HUDEP-2 (cell line): Measurements from ENCODE around the gene TADA1.
"Not testable (repeated sequence)": the region's sequence is repeated elsewhere in the genome, so short reads cannot be mapped to it uniquely, and the experiment has no call there.

Experiments
- DNase-seq, 76 experiments: peaks; one replicate each; lab custom pipeline; 2025; ENCODE audit not compliant: unreplicated experiment in 76 of 76; lab: John Stamatoyannopoulos, UW

The TADA1 gene

DNA sequence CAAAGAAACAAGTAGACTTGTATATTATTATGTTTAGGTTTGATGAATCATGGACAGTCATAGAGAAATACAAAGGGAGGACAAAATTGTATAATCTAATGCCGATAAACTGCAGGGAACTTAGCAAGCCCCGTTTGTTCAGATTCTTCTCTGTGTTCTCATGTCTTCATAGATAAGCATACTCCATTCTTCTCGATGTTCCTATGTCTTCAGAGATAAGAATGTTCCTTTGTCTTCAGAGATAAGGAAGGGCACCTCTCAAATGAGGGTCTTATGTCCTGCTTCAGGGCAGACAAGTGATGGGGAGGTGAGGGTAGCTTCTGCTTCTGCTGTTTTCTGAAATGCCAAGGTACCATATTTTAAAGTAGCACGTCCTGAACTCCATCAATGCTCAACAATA lies 19.7 kb upstream of the TADA1 start:
- DNase-seq: peak in 3 of 76 experiments; percentile 6 to 35 (median 7)

DNA sequence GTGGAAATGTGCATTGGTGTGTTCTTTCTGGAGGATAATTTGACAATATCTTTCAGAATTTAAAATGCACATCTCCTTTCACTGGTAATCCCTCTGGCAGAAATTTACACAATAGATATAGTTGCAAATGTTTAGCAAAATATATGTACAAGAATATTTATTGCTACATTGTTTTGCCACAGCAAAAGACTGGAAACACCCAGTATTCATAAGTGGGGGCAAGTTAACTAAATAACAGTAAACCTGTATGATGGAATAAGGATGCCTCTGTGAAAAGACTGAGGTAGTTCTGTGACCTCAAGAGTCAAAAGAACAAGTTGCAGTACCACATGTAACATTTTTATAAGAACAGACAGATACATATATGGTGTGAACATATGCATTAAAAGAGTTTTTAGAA lies 13.7 kb upstream of the TADA1 start:
- DNase-seq: no peak

DNA sequence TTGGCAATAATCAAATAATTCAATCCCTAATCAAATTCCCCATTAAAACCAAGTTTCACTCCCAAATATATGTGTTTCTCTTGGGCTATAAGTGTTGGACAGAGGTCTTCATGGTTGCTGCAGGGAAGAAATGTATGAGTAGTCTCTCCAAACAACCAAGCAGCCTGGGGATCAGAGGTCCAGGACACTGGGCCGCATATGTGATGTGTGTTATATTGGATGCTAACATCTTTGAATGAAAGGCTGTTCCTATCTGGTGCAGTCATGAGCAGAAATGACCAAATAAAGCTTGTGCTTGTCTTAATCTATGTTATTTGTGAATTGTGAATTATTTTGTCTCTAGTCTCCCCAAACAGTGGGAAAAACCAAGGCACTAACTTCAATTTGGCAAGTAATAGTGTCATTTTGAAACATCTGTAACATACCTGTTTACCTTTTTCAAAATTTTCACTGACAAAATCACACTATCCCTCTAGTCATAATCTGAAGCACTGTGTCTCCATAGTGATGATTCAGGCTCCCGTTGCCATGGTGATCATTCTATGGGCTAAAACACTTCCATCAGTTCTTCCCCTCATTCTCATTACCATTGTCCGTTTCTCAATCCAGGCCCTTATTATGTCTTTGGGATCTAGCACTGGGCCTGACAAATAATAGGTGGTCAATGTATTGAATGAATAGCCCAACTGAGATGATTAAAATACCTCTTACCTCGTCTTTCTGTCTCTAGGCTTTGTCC lies 12.5 kb upstream of the TADA1 start:
- no peak for DNase-seq

DNA sequence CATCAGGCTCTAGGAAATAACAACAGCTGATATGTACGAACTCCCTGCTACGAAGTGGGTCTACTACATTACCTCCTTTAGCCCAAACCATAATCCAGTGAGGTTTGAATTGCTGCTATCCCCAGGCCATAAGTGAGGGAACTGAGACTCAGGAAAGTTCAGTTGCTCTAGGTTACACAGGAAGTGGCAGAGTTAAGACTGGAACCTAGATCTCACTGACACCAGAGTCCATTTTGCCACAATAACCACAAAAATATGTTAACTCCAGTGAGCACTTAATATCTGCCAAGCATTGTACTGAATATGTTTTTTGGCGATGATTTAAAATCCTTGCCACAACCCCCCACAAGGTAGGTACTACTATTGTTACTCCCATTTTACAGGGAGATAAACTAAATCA lies 8.9 kb upstream of the TADA1 start:
- DNase-seq: no peak

DNA sequence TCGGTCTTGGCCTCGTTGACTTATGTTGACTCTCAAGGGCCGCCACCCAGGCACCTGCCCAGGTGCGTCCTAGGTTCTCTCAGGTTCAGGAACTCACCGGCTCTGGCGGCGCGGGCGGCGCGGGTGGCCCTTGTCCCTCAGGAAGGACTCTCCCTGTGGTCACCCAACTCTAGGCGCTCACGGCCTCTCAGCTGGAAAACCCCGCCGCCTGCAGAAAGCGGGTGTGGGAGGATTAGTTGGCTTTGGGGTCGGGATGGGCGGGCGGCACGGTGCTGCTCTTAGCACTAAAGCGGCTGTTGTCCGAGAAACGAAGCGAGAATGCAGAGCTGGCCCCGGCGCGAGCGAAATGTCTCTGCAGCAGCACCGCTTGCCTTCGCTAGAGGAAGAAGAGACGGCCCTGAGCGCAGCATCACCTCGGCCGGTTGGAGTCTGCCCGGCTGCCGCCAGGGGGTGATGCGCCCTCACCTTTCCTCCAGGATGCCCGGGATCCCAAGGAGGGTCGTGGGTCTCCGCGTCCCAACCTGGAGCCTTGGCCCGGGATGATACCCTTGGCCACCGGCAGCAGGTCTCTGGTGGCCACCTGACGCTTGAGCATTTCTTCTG lies 8.1 kb upstream of the TADA1 start:
- DNase-seq: peak in 5 of 76 experiments; percentile 1 to 15 (median 9)

DNA sequence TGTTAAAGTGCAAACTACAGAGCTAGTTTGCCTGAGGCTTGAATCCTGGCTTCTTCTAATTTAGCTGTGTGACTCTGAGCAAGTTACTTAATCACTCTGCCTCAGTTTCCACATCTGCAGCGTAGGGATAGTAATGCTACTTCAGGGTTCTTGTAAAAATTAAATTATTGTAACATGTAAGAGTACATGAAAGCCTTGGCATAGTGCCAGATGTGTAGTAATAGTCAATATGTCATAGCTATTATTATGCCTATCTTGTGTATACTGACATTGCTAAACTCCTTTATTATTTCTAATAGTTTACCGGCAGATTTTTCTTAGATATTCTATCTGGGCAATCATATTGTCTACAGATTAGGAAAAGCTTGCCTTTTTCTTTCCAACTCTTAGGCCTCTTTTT lies 6.8 kb upstream of the TADA1 start:
- DNase-seq: no peak

DNA sequence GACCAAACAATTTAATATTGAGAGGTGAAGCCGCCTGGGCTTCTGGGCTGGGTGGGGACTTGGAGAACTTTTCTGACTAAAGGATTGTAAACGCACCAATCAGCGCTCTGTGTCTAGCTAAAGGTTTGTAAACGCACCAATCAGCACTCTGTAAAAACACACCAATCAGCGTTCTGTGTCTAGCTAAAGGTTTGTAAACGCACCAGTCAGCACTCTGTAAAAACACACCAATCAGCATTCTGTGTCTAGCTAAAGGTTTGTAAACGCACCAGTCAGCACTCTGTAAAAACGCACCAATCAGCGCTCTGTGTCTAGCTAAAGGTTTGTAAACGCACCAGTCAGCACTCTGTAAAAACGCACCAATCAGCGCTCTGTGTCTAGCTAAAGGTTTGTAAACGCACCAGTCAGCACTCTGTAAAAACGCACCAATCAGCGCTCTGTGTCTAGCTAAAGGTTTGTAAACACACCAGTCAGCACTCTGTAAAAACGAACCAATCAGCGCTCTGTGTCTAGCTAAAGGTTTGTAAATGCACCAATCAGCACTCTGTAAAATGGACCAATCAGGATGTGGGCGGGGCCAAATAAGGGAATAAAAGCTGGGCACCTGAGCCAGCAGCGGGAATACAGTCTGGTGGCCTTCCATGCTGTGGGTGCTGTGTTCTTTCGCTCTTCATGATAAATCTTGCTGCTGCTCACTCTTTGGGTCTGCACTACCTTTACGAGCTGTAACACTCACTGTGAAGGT lies 2.3 kb upstream of the TADA1 start:
- not testable (repeated sequence) for DNase-seq

DNA sequence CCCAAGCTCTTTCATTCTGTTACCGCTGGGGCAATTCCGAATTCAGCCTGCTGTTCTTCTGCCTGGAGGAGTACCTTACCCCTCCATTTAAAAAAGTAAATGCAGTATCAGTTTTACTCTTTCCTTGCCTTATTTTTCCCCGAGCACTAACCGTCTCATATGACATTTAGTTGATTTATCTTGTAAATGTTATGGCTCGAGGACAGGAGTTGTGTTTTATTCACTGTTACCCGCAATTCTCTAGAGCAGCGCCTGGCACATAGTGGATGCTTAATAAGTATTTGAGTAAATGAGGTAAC lies 425 bp upstream of the TADA1 start:
- DNase-seq: no peak

DNA sequence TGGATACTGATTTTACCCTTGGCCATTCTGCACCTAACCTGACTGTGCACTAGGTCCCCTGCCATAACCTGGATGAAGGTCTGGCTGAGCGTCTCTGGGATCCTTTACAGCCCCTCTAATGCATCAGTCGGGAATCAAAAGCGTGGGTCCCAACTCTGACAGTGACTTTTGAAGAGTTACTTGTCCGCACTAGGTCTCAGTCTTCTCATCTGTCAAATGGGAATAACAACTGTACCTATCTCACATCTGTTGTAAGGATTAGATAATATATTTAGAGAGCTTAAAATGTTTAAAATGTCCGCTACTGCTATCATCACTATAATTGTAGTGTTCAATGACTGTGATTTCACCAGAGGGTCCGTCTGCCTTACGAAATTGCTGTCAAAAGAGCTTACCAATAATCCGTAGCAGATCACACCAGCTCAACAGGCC lies 746 bp downstream of the TADA1 start:
- DNase-seq: no peak

DNA sequence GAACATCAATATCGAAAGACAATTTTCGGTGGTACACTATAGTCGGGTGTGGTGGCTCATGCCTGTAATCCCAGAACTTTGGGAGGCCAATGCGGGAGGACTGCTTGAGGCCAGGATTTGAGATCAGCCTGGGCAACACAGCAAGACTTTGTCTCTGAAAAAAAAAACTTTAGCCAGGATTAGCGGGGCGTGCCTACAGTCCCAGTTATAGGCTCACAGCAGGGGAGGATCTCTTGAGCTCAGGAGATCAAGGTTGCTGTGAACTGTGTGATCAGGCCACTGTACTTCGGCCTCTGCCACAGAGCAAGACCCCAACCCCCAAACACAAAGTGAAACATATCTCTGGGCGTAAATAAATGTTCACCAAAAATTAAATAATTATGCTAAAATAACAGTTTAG lies 1.6 kb downstream of the TADA1 start:
- no peak for DNase-seq

DNA sequence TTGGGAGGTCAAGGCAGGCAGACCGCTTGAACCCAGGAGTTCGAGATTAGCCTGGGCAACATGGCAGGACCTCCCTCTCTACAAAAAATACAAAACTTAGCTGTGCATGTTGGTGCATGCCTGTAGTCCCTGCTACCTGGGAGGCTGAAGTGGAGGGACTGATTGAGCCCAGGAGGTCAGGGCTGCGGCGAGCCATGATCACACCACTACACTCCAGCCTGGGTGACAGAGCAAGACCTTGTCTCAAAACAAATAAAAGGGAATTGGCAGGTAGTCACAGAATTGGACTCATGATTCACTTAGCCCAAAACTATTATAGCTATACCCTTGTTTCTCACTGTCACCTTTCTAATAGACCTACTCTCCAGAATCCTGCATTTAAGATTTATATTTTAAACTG lies 5.5 kb downstream of the TADA1 start:
- no peak for DNase-seq

DNA sequence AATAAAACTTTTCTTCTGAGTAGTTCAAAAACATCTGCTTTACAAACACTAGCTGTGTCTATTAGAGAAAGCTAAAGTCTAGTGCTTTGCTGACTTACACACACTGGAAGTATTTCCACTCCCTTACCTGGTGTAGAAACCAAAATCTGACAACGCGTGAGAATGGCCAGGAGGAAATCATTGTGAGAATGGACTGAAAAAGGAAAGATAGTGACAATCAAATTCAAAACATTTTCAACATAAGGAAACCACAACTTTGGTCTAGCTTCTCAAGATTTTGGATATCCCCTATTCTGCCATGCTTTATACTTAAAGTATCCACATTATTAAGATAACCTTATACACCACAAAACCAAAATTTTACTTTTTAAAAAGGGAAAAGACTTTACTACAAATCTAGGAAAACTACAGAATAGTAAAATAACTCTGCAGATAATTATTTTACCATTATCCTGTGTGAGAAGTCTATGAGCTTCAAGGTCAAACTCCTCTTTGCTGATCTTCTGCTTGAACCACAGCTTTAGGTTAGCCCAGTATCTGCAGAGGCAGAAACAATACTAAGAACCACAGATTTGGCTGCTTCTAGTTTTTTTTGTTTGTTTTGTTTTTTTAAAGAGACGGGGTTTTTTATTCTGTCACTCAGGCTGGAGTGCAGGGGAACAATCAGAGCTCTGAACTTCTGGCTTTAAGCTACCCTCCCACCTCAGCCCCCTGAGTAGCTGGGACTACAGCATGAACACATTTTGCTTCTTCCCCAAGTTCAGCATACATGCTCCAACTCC lies 6.6 kb downstream of the TADA1 start:
- no peak for DNase-seq

DNA sequence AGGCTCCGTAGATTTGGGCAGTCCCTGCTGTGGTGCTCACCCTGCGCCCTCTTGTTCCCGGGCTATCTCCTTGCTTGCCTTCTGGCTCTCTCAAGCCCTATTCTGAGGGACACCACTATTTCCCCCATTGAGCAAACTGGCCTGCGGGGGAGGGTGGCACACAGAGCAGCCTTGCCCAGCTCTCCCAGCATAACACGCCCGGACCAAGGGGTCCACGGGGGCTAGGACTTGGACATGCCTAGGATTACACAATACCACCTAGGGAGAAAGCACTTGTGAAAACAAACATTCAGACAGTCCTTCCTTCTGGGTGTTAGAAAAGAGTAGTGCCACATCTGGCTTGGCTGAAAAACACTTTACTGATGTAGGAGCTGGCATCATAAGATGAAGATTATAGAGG lies 7.4 kb downstream of the TADA1 start:
- DNase-seq: no peak

DNA sequence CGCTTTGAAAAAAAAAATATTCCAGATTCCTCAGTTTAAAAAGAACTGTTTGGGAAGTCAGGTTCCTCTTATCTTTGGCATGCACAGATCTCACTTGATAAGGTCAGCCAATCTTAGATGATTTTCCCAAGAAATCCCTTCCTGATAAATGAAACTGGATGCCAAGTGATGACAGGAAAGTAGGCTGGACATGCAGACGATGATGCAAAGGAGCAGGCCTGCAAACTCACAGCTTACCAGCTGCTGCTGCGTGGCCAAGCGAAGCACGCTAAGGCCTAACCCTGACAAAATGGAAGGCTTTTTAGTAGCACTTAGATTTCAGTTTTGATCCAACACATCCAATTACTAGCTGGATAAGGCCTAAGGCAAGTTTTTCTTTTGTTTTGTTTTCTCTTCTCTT lies 10.1 kb downstream of the TADA1 start:
- no peak for DNase-seq

DNA sequence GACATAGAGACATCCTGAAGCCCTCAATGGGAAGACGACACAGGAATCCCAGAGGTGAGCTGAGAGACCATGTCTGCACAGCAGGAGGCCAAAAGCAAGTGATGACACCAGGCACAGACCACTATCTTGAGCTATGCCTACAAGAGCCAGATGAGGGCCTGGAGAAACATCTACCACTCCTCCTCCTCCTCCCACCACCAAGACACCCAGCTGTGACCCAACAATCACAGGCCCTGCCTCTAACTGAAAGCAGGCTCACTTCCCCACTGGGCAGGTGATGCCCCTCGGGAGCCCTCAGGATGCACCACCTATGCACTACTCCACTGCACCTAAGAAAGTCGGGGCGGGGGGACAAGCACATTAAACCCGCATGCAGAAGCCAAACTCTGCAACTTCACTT lies 16.5 kb downstream of the TADA1 start:
- DNase-seq: no peak

DNA sequence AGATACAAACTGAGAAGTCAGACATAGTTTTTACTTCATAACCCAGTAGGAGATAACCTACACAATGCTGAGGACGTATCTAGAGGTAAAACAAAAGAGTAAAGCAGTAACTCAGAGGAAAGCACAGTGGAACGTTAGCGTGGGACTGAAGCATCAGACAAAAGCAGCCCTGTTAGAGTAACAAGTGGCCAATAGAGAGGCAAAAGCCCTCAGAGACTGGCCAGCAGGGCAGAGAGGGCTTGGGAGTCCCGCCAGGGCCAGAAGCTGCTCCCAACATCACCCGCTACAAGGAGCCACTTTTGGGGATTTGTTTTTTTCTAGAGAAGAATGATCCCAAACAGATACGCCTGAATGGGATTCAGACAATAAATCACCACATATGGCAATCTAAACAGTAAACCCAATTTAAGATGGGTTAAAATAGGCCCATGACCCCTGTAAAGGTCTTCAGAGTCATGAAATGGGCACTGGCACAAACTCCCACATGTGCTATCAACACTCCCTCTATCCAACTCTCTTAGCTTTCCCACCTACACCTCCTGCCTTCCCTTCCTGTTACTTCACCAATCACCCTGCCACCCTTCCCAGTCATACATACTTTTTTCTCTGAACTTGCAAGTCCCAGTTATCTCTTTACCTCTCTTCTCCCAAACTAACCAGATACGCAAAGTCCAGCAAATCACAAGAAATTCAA lies 17.2 kb downstream of the TADA1 start:
- no peak for DNase-seq

DNA sequence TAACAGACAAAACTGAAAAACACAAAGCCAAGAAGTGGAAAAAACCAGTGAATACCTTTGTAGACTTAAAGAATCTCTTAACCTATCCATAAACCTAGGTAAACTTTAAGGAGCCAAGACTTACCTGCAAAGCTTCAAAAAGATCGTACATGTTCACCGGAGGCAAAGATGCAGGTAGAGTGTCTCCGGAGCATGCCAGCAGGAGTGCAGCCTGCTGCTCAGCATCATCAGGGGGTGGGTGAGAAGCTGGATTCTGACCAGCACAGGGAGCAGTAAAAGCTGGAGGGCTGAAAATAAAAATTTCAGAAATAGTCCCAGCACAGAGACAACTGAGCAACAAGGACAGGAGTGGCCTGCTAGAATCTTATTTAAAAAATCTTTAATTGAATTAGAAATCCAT lies 18.1 kb downstream of the TADA1 start:
- DNase-seq: no peak

DNA sequence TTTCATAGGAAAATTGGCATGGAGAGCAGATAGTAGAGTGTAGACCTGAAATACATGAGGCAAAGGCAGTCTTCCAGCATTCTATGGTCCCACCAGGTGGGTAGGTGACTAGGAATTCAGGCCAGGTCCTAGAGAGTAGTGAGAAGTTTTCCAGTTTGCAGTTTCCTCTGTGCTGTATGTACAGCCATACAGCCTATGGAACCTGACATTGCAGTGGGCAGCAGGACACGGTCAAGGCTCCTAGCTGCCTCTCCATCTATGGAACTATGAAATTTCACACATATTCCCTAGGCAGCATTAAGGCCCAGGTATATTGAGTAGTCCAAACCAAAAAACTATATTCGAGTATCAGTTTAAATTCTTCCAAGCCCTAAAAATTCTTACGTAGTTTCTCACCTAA lies 20.5 kb downstream of the TADA1 start:
- DNase-seq: no peak

DNA sequence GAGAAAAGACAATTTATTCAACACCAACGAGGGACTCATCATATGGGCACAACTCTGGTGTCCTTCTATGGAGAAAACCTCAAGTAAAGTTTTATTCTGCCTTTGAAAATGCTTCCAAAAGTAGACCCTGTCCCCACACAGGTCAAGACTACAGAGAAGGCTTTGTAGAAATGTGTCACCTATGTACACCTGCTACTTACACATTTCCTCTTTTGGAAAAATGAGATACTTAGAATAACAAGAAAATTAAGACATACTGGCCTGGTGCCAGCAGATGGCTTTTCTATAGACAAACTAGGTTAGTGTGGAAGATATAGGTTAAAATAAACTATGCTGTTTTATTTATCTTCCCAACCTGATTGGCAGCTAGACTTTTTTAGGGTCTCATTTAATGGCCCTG lies 23.1 kb downstream of the TADA1 start:
- DNase-seq: no peak

DNA sequence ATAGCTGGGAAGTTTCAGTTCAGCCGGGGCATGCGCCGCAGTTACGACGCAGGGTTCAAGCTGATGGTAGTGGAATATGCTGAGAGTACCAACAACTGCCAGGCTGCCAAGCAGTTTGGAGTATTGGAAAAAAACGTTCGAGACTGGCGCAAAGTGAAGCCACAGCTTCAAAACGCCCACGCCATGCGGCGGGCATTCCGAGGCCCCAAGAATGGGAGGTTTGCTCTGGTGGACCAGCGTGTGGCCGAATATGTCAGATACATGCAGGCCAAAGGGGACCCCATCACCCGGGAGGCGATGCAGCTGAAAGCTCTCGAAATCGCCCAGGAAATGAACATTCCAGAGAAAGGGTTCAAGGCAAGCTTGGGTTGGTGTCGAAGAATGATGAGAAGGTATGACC lies 26.9 kb downstream of the TADA1 start:
- no peak for DNase-seq

DNA sequence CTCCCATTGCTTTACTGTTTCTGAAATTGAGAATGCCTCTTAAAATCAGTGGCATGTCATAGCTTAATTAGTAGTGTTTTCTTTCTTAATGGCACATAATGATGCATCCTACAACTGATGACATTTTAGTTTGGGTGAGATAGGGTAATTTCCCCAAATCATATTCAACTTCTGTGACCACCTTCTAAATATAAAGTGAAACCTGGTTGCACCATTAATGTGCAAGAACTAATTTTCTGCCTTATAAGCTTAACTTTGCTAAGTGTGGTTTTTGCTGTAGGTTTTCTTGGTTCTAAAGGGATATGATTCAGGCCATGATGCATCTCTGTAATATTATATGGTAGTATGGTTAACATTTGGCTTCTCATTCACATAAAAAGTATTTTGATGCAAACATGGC lies 27.9 kb downstream of the TADA1 start:
- DNase-seq: no peak
